ENCODE data around the gene CALML4. TPM values are rescaled to one million over a fixed set of nuclear protein-coding genes. Genes with fewer than 3 reads are reported as not detected.
"Not testable (repeated sequence)": the region's sequence is repeated elsewhere in the genome, so short reads cannot be mapped to it uniquely, and the experiment has no call there.

CALML4 gene
- total RNA-seq, 4 donors from 2014 or later, result 16.8 to 77.8 (median 48.9) TPM

DNA sequence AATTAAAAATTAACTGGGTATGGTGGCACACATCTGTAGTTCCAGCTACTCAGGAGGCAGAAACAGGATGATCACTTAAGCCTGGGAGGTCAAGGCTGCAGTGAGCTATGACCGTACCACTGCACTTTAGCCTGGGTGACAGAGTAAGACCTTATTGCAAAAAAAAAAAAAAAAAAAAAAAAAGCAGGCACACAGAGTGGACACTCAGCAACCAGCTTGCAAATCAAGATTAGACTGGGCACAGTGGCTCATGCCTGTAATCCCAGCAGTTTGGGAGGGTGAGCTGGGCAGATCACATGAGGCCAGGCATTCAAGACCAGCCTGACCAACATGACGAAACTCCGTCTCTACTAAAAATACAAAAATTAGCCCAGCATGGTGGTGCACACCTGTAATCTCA lies 19.0 kb upstream of the CALML4 start:
- no peaks in the 10 kb centered on the region for H3K9me3 ChIP-seq
- H3K4me3 ChIP-seq, result no peak overlapping the region
- 95 to 100% methylated on average over 2 to 3 of the region's 3 CpGs for WGBS, 2 donors (ENCODE audit: low coverage in 1 of 2)
- no peak for TF ChIP-seq POLR2A (IDR thresholded peaks at IDR 0.05)
- TF ChIP-seq, protein P1, sequence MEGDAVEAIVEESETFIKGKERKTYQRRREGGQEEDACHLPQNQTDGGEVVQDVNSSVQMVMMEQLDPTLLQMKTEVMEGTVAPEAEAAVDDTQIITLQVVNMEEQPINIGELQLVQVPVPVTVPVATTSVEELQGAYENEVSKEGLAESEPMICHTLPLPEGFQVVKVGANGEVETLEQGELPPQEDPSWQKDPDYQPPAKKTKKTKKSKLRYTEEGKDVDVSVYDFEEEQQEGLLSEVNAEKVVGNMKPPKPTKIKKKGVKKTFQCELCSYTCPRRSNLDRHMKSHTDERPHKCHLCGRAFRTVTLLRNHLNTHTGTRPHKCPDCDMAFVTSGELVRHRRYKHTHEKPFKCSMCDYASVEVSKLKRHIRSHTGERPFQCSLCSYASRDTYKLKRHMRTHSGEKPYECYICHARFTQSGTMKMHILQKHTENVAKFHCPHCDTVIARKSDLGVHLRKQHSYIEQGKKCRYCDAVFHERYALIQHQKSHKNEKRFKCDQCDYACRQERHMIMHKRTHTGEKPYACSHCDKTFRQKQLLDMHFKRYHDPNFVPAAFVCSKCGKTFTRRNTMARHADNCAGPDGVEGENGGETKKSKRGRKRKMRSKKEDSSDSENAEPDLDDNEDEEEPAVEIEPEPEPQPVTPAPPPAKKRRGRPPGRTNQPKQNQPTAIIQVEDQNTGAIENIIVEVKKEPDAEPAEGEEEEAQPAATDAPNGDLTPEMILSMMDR (IDR thresholded peaks at IDR 0.05), result no peak
- no peak for TF ChIP-seq POLR2AphosphoS5 (IDR thresholded peaks at IDR 0.05)
- TF ChIP-seq EP300 (IDR thresholded peaks at IDR 0.05), result no peak
- H3K27ac ChIP-seq, result no peak overlapping the region
- no peaks in the 10 kb centered on the region for H3K27me3 ChIP-seq
- H3K36me3 ChIP-seq, result no peaks in the 10 kb centered on the region
- H3K4me1 ChIP-seq, result peaks cover 0 to 24% (median 9%) of the 10 kb centered on the region in 3 donors
- ATAC-seq, result no peak

DNA sequence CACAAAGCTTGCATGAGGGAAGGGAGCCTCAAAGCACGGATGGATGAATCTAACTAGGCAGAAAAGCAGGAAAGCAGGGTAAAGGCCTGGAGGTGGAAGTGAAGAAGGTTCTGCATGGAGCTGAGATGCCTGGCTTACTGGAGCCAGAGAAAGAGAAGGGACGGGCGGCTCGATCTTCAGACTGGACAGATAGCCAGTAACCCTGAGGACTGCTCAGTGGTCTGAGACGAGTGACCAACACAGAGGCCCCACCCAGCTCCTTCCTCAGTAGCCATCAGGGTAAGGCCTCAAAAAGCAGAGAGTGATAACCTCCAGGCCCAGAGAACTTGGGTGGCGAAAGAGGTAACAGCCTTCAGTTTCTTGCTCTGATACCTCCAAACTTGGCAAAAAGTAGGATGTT lies 18.0 kb upstream of the CALML4 start:
- no peaks in the 10 kb centered on the region for H3K27me3 ChIP-seq
- no peak overlapping the region for H3K4me3 ChIP-seq
- peaks cover 0 to 15% (median 3%) of the 10 kb centered on the region in 3 donors for H3K4me1 ChIP-seq
- no peaks in the 10 kb centered on the region for H3K9me3 ChIP-seq
- ATAC-seq, result no peak
- WGBS, 2 donors (ENCODE audit: low coverage in 1 of 2), result 90 to 93% methylated on average over 2 to 6 of the region's 6 CpGs
- H3K36me3 ChIP-seq, result peaks cover 0 to 6% of the 10 kb centered on the region in 2 donors
- no peak overlapping the region for H3K27ac ChIP-seq
- TF ChIP-seq, protein P1 (IDR thresholded peaks at IDR 0.05), result no peak
- TF ChIP-seq EP300 (IDR thresholded peaks at IDR 0.05) (no peak), POLR2A (IDR thresholded peaks at IDR 0.05) (no peak), POLR2AphosphoS5 (IDR thresholded peaks at IDR 0.05) (no peak)

DNA sequence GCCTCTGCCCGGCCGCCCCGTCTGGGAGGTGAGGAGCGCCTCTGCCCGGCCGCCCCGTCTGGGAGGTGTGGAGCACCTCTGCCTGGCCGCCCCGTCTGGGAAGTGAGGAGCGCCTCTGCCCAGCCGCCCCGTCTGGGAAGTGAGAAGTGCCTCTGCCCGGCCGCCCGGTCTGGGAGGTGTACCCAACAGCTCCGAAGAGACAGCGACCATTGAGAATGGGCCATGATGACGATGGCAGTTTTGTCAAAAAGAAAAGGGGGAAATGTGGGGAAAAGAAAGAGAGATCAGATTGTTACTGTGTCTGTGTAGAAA lies 17.3 kb upstream of the CALML4 start:
- whole genome bisulfite sequencing, 2 donors (ENCODE audit: low coverage in 1 of 2), result no CpG with 5 or more reads among the region's 18 CpGs

DNA sequence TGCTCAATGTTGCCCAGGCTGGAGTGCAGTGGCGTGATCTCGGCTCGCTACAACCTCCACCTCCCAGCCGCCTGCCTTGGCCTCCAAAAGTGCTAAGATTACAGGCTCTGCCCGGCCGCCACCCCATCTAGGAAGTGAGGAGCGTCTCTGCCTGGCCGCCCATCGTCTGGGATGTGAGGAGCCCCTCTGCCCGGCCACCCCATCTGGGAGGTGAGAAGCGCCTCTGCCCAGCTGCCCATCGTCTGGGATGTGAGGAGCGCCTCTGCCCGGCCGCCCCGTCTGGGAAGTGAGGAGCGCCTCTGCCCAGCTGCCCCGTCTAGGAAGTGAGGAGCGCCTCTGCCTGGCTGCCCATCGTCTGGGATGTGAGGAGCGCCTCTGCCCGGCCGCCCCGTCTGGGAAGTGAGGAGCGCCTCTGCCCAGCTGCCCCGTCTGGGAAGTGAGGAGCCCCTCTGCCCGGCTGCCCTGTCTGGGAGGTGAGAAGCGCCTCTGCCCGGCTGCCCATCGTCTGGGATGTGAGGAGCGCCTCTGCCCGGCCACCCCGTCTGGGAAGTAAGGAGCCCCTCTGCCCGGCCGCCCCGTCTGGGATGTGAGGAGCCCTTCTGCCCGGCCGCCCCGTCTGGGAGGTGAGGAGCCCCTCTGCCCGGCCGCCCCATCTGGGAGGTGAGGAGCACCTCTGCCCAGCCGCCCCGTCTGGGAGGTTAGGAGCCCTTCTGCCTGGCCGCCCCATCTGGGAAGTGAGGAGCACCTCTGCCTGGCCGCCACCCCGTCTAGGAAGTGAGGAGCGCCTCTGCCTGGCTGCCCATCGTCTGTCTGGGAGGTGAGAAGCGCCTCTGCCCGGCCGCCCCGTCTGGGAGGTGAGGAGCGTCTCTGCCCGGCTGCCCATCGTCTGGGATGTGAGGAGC lies 16.6 kb upstream of the CALML4 start:
- H3K27me3 ChIP-seq, H3K4me1 ChIP-seq, ATAC-seq, H3K9me3 ChIP-seq, H3K4me3 ChIP-seq, H3K27ac ChIP-seq: not testable (repeated sequence)
- WGBS, 2 donors (ENCODE audit: low coverage in 1 of 2), result no CpG with 5 or more reads among the region's 55 CpGs
- H3K36me3 ChIP-seq, result peaks cover 0 to 19% of the 10 kb centered on the region in 2 donors

More for the DNA sequence above, 17.3 kb upstream of the CALML4 start:
- H3K27ac ChIP-seq, H3K9me3 ChIP-seq, H3K4me3 ChIP-seq, H3K4me1 ChIP-seq, H3K27me3 ChIP-seq, ATAC-seq: not testable (repeated sequence)
- H3K36me3 ChIP-seq, result peaks cover 0 to 13% of the 10 kb centered on the region in 2 donors

DNA sequence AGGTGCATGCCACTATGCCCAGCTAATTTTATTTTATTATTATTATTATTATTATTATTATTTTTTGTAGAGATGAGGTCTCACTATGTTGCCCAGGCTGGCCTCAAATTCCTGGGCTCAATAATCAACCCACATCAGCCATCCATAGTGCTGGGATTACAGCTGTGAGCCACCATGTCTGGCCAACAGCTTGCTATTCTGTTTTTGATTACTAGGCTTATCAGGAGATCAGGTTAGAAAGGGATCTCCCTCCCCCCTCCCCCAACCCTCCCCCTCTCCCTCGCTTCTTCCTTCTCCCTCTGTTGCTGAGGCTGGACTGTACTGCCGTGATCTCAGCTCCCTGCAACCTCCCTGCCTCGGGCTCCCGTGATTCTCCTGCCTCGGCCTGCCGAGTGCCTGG lies 15.8 kb upstream of the CALML4 start:
- Histone ChIP-seq H3K36me3 (peaks cover 0 to 24% of the 10 kb centered on the region in 2 donors), H3K4me3 (no peak overlapping the region), H3K4me1 (peaks cover 0 to 4% (median 0%) of the 10 kb centered on the region in 3 donors), H3K9me3 (no peaks in the 10 kb centered on the region), H3K27me3 (no peaks in the 10 kb centered on the region), H3K27ac (no peak overlapping the region)
- WGBS, 2 donors (ENCODE audit: low coverage in 1 of 2), result no CpG with 5 or more reads among the region's 6 CpGs
- TF ChIP-seq, protein P1 (IDR thresholded peaks at IDR 0.05), result no peak
- TF ChIP-seq EP300 (IDR thresholded peaks at IDR 0.05), result no peak
- TF ChIP-seq POLR2AphosphoS5 (IDR thresholded peaks at IDR 0.05), result no peak
- no peak for TF ChIP-seq POLR2A (IDR thresholded peaks at IDR 0.05)
- ATAC-seq, result no peak

DNA sequence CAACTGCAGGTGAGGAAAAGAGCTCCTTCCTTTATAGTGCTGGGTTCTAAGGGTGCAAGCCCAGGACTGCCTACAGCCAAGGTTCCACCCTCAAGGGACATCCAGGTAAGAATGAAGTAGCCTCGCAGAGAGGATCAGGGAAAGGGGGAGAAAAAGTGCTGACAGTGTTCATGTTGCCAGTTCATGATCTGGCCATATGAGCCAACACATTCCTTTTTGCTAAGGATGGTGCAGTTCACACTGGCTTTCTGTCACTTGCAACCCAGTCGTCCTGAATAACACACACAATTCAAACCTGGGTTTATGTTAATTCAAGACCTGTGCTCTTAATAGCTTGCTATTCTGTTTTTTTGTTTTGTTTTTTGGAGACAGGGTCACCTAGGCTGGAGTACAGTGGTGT lies 15.4 kb upstream of the CALML4 start:
- no peak for TF ChIP-seq EP300 (IDR thresholded peaks at IDR 0.05)
- TF ChIP-seq, protein P1 (IDR thresholded peaks at IDR 0.05), result no peak
- TF ChIP-seq POLR2AphosphoS5 (IDR thresholded peaks at IDR 0.05), result no peak
- TF ChIP-seq POLR2A (IDR thresholded peaks at IDR 0.05), result no peak
- ATAC-seq, result no peak
- H3K27ac ChIP-seq, result no peak overlapping the region
- H3K36me3 ChIP-seq, result peaks cover 0 to 24% of the 10 kb centered on the region in 2 donors
- H3K4me1 ChIP-seq, result peaks cover 0 to 4% (median 0%) of the 10 kb centered on the region in 3 donors
- H3K9me3 ChIP-seq, result no peaks in the 10 kb centered on the region
- H3K27me3 ChIP-seq, result no peaks in the 10 kb centered on the region
- no peak overlapping the region for H3K4me3 ChIP-seq
- 100% methylated on average over 2 of the region's 2 CpGs for WGBS, 2 donors (ENCODE audit: low coverage in 1 of 2)

Data from gastroesophageal sphincter (tissue), 4 donors.